CD4-positive, alpha-beta T cell treated with Interleukin-15 for 4 hours (primary cell): ENCODE results near the gene PREX1.
A peak's percentile ranks its signal among the peaks of the same experiment; 100 is the strongest.
"Not testable (repeated sequence)": the region's sequence is repeated elsewhere in the genome, so short reads cannot be mapped to it uniquely, and the experiment has no call there.

Experiments
- DNase-seq: peaks from one replicate; pipeline ENCODE4 v3.0.0-alpha.2; 2020; ENCODE audit warnings: low spot score

PREX1 gene

DNA sequence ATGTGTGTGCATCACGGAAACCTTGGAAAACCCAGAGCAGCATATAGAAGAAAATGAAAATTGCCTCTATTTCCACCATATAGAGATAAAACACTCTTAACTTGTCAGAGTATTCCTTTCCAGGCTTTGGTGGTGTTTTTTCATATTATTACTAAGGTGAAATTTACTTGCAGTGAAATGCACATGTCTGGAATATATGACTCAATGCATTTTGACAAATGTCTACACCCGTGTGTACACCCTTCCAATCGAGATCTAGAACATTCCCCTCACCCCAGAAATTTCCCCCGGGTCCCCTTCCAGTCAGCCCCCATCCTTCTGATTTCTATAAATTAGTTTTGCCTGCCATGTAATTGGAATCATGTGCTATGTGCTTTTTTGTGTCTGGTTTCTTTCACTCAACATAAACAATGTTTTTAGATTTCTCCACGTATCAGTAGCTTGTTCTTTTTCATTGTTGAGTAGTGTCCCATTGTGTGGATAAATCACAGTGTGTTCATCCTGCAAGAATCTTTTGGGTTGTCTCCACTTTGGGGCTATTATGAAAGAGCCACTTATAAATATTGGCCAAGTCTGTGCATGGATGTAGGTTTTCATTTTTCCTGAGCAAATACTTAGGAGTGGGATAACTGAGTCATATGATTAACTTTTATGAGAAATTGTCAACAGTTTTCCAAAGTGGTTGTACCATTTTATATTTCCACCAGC, 19.9 kb upstream of the PREX1 start:
- DNase-seq: no peak

DNA sequence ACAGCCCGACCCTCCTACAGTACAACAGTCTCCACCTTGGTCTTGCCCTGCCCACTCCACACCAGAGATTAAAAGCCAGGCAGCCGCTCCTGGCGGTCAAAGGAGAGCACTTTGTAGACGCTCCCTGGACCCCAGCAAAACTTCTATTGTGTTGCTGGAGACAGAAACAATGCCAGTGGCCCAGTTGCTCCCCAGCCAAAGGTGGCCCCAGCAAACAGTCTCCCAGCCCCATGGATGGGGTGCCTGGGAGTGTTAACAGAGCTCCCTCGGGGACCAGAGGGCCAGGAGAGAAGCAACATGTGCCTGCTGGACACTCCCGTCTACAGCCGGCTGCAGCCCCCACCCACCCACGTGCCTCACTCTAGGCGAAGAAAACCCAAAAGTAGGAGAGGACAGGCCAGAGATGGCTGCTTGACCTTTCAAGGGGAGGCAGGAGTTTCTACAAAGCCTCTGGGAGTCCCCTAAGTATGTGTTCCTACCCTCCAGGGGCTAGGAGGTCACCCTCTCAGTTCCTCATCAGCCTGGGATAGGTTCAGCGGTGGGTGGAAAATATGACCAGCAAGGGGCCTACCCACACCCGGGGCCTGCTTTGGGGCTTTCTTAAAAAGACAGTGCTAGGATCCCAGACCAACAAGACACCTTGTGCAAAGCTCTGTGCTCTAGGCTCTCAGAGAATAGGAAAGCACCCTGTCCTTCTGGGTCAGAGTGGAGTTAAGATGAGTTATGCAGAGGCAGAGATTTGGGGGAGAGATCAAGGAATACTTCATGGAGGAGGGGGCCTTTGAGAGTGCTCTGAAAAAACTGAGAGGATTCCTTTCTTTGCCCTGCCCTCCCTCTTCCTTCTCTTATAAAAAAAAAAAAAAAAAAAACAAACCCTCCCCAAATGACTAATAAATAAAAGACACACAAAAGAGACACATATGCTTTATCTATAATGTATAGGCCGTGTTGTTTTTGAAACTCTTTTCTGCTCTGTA, 19.0 kb upstream of the PREX1 start:
- no peak for DNase-seq

DNA sequence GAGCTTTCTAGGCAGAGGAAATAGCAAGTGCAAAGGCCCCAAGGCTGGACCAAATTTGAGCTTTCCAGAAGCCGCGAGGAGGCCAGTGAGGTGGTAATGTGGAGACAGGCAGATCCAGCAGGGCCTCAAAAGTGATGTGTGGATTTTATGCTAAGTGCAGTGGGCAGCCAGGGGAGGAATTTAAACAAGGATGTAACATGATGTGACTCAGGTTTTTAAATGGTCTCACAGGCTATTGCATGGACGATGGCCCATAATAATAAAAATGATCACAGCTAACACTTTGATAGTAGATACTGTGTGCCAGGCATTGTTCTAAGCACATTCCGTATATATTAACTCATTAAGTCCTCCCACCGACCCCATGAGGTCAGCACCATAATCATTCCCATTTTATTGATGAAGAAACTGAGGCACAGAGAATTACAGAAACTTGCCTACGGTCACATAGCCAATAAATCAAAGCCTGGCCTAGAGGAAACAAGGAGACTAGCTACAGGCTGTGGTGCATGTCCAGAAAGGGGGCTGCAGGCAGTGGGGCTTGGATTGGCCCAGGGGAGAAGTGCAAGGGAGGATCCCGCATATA, 18.0 kb upstream of the PREX1 start:
- no peak for DNase-seq

DNA sequence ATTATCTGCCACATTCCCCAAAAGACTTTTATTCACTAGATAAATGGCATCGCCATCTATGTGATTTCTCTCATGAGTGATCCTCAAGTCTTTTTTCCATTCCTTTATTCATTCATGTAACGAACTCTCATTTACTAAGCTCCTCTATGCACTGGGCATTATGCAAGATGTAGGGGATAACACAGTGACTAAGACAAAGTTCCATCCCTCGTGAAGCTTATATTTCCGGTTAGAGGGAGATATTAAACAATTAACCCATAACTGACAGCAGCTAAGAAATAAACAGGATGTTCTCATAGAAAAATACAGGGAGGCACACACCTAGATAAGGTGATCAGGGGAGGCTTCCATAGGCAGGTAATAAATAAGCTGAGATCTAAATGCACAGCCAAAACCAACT, 17.2 kb upstream of the PREX1 start:
- no peak for DNase-seq

DNA sequence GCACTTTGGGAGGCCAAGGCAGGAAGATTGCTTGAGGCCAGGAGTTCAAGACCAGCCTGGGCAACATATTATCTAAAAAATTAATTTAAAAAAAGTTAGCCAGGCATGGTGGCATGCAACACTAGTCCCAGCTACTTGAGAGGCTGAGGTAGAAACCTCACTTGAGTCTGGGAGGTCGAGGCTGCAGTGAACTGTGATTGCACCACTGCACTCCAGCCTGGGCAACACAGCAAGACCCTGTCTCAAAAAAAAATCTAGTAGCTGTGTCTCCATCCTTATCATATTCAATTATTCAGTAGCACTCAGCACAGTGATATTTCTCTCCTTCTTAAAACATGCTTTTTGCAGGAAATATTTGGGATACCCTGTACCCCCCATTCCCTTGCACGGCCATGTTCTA, 16.1 kb upstream of the PREX1 start:
- not testable (repeated sequence) for DNase-seq

DNA sequence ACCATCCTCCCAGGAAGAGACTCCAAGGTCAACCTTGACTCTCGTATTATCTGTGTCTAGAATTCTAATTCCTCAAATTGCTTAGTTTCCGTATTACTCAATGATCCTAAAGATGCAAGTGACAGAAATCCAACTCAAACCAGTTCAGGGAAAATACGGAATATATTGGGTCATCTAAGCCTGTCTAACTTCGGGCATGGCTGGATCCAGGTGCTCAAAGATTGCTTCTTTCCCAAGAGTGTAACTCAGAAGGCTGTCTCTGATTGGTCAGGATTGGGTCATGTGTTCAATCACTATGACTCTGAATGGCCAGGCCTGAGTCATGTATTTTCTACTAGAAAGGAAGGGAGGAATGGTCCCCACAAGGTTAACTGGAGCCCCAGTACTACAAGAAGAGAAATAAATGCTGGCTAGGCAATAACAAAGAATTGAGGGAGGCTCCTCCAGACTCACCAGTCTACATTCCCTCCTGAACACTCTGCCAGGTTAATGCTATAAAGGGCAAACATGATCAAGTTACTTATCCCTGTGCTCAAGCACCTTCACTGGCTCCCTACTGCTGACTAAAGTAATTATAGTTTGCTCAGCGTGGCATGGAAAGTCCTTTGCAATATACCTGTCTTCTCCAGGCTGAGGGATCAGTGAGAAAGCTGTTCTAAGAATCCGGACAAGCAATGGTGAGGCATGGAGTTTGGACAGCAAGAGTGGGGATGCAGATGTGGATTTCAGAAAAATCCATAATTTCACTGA, 15.4 kb upstream of the PREX1 start:
- no peak for DNase-seq

DNA sequence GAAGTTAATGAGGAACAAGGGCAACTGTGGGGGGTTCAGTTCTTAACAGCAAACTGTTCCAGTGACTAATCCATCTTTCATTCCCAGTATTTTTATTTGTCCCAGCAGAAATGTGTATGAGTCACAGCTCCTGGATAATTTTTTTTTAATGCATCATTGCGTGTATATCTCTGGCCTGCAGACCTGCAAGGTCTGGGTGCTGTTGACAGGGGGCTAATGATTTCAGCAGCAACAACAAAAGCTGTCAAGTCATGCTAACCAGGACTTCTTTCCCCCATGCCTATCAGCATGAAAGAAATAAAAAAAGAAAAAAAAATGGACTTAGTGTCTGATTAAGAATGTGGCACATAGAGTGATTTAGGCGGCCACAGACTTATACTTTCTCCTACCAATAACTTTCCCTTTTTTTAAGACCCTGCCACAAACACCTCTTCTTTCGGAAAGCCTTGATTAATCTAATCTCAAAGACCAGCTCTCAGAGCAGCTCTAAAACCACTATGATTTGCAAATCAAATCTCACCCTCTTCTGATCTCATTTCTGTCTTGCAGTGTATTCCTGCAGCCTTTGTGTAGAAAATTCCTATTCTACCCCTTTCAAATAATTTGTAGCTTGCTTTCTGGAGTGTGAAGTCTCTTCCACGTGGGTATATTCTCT, 14.2 kb upstream of the PREX1 start:
- DNase-seq: no peak

DNA sequence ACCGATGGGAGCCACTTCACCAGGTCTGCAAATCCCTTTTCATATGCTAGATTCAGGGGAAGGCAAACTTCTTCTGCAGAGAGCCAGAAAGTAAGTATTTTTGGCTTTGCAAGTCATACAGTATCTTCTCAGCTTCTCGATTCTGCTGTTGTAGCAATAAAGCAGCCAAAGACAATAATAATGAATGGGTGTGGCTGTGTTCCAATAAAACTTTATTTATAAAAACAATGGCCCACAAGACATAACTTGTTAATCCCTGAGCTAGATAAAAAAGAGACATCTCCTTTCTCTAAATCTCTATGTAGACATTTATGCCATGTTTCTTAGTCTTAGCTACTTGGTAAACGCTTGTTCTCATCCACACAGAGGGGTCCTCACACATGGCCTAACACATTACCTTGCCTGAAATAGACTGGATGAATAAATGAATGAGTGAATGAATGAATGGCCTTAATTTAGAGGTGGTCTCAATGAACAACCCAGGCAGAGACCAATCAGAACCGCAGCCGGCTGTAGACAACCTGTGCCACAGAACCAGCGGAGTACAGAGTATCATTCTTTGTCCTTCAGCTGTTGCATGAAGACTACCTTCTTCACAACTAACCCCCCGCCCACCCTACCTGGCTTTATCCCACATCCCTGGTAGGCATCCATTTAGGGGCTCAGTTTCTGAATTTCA, 13.5 kb upstream of the PREX1 start:
- no peak for DNase-seq

DNA sequence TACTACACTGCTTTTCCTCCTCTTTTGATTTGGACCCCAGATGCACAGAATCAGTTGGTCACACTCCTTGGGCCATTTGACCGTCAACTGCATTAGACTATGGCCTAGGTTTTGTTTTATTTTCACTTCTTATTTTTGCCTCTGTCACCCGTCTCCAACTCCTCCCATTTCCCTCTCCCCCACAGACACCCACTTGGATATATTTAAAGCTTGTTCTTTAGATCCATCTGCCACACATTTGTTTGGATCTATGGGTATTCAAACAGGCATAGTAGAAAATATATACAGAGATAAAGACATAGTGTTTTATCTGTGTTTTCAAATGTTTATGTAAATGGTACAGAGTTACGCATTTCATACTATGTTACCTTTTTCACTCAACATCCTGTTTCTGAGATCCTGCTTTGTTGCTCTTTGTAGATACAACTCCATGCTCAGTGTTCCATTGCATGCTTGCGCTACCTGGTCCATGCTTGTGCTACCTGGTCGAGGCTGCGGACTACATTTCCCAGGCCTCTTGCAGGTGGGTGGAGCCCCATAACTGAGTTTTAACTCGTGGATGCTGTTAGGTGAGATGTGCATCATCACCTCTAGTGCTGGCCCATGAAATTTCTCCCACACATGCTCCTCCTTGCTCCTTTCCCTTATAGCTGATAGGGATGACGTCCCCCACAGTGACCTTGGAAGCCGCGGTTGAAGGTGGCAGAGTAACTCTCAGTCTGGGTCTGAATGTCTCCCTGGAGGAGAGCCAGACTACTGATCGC, 11.5 kb upstream of the PREX1 start:
- no peak for DNase-seq

DNA sequence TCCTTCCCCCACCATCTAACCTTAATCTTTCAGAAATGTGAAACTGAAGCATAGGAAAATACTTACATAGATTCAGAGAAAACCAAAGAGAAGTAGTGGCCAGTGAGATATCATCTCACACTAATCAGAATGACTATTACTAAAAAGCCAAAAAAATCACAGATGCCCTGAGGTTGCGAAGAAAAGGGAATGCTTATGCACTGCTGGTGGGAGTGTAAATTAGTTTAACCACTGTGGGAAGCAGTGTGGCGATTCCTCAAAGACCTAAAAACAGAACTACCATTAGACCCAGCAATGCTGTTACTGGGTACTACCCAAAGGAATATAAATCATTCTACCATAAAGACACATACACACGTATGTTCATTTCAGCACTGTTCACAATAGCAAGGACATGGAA, 9.2 kb upstream of the PREX1 start:
- no peak for DNase-seq

DNA sequence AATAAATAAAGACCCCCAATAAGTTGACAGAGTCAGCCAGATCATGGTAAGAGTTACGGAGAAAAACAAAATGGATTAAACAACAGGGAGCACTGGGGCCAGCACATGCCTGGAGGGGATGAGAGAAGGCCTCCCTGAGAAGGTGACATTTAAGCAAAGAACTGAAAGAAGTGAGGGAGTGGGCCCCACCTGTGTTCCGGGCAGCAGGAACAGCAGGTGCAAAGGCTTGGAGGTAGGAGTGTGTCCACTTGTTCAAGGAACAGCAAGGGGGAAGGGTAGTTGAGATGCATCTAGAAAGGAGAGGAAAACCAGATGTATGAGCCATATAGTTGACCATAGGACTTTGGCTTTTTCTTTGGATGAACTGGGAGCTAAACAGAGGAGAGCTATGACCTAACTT, 7.6 kb upstream of the PREX1 start:
- no peak for DNase-seq

DNA sequence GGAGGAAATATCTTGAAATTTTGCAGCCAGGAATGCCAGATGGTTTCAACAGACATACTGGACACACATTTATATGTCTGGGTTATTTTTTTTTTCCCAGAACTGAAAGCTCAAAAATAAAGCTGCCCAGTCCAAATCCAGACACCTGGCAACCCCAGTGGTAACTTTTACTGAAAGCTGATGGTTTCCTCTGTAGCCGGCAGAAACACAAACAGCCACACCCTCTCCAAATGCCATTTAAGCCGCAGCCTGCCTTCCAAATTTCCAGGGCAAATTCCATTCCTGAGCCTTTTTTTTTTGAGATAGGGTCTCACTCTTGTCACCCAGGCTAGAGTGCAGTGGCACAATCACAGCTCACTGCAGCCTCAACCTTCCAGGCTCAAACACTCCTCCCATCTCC, 6.5 kb upstream of the PREX1 start:
- DNase-seq: no peak

DNA sequence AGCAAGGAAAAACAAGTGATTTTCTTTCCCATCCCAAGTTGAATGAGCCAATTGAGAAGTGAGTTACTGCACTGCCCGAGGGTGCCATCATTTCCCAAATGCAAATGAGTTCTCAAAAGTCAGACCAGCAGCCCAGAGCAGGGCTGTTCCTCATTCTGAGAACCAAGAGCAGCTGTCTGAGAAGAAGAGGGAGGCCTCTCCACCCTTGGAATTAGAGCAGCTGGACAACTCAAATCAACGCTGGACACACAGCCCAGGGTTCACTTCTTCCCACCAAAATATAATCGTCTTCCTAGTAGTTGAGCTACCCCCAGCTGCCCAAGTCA, 4.6 kb upstream of the PREX1 start:
- no peak for DNase-seq

DNA sequence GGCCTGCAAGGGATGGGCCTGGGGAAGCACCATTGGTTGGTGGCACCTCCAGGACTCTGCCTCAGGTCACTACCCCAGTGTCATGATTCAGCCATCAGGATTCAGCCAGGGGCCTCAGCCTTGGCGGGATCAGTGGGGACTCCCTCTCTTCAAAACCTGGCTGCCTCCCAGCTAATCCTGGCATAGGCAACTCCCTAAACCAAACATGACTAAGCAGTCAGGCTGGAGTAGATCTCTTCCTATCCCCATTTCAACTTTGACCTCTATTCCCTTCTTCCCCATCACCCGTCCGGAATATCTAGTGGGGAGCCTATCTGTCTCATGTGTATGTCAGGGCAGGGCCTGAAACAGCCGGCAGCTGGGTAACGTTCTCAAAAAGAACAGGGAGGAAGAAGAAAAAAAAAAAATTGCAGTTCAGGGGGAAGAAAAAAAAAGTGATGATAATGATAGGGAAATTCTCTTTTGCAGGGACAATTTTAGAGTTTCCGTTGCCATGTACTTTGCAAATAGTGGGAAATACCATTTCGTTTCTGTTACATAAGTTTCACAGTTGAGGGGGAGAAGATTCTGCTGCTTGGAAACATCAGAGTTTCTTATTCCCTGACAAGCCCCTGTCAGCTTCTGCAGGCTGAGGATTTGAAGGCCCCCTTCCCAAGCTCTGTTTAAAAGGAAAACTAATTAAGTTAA, 4.1 kb upstream of the PREX1 start:
- DNase-seq: no peak

DNA sequence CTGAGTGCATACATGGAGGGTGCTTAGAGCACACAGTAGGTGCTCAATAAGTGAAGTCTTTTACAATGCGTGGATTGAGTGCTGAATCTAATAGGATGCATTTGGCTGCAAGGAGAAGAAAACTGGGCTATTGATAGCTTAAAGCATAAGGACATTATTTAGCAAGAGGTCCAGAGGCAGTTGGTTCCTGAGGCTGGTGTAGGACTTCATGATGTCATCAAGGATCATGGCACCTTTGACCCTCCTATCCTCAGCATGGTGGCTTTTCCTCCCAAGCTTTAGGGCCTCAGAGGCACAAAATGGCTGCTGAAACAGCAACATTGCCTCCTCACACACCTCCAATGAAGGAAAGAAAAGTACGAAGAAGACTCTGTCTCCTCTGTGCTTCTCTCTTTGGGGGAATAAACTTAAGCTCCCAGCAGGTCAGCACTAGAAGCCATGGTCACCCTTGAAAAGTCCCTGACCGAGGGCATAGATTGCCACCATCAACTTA, 3.1 kb upstream of the PREX1 start:
- no peak for DNase-seq

DNA sequence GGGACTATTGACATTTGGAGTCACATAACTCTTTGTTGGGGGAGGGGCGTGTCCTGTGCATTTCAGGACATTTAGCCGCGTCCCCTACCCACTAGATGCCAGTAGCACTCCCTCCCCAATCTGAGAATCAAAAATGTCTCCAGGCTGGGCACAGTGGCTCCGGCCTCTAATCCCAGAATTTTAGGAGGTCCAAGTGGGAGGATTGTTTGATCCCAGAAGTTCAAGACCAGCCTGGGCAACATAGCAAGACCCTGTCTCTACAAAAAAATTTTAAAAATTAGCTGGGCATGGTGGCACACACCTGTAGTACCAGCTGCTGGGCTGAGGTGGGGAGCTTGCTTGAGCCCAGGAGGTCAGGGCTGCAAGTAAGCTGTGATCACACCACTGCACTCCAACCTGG, 2.1 kb upstream of the PREX1 start:
- DNase-seq: no peak

DNA sequence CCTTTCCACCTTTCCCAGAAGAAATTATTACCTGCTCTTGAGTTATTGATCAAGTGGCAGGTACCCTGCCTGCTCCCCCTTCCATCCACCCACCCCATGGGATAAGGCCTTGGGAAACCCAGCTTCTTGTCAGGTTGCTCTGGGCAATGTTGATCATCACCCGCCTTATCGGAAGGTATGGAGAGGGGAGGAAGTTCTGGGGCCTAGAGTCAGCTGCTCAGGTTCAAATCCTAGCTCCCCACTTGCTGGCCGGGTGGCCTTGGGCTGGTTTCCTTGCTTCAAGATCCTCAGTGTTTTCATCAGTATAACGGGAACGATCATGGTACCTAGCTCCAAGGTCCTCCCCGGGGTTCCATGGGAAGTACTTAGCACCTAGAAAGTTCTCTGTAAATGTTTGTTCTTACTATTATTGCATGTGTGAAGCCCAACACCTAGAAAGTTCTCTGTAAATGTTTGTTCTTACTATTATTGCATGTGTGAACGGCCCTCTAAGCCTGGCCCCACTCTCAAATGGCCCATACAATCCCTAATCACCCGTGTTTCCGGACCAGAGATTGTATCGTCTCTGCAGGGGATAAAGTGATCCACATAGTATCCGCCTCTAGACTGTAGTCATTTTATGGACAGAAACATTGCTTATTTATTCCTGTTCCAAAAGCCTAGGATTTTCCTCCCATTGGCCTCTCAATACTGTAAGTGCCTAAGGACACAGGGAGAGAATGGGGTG, 1.1 kb upstream of the PREX1 start:
- no peak for DNase-seq

DNA sequence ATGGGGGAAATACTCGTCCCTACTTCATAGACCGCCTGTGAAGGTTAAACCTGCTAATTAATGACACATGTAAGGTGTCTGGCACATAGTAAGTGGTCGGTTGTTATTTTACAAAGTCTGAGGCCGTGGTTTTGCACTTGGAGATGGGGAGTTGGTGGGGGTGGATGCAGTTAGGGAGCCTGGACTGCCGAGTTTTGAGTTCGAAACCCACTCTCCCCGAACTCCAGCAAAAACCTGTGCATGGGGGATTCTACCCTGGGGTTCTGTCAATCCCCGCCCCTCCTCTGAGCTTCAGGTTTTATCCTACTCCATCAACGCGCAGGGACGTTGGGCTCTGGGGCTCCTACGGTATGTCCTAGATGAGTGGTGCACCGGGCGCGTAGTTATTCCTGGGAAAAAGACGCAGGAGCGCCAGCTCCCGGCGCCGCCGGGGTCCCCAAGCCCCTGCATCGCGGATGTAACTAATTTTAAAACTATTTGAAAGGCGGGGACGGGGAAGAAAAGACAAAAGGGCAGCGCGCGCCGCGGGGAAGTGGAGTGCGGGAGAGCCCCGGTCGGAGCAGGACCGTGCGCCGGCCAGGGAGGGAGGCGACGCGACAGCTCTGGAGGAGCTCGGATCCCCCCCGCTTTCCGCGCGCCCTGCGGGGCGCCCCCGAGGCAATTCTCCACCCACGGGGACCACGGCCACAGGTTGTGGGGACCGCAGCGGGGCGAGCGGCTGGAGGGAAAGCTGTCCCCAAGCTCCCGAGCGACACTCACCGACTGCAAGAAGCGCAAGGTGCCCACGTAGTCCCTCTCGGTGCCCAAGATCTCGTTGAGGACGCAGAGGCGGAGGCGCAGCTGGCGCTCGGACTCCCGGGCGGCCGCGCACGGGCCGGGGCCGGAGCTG, 672 bp downstream of the PREX1 start:
- peak; percentile 57 for DNase-seq
